Duodenal mucosa (tissue), 2 donors: ENCODE measurements around the gene RAMP3.

Experiments
- H3K27ac ChIP-seq: one replicate; pipeline ENCODE4 v1.7.0; 2013; ENCODE audit warnings: low read depth, low read length
- H3K27me3 ChIP-seq, 2 donors: one replicate each; pipeline ENCODE4 v1.7.0; 2013; ENCODE audit warnings: low read length in 2 of 2, control low read depth in 1 of 2; ENCODE audit not compliant: insufficient read depth in 2 of 2, control insufficient read depth in 1 of 2
- H3K36me3 ChIP-seq, 2 donors: one replicate each; pipeline ENCODE4 v1.7.0; 2013; ENCODE audit warnings: low read length in 2 of 2, control low read depth in 1 of 2; ENCODE audit not compliant: insufficient read depth in 2 of 2, control insufficient read depth in 1 of 2
- H3K4me1 ChIP-seq, 2 donors: one replicate each; pipeline ENCODE4 v1.7.0; 2013; ENCODE audit warnings: low read length in 2 of 2, control low read depth in 1 of 2; ENCODE audit not compliant: insufficient read depth in 2 of 2, control insufficient read depth in 1 of 2
- H3K4me3 ChIP-seq, 2 donors: one replicate each; pipeline ENCODE4 v1.7.0; 2013; ENCODE audit warnings: low read length in 2 of 2, low read depth in 1 of 2
- H3K9ac ChIP-seq, 2 donors: one replicate each; pipeline ENCODE4 v1.7.0; 2013; ENCODE audit warnings: low read length in 2 of 2, low read depth in 1 of 2
- H3K9me3 ChIP-seq, 2 donors: one replicate each; pipeline ENCODE4 v1.7.0; 2013; ENCODE audit warnings: low read length in 2 of 2, control low read depth in 1 of 2; ENCODE audit not compliant: control insufficient read depth in 1 of 2

RAMP3 gene

GRCh38 chr7:45225948-45226335 is 68.4 kb downstream of the RAMP3 start:
- Histone ChIP-seq H3K9ac (no peak overlapping the region), H3K9me3 (no peaks in the 10 kb centered on the region)

DNA sequence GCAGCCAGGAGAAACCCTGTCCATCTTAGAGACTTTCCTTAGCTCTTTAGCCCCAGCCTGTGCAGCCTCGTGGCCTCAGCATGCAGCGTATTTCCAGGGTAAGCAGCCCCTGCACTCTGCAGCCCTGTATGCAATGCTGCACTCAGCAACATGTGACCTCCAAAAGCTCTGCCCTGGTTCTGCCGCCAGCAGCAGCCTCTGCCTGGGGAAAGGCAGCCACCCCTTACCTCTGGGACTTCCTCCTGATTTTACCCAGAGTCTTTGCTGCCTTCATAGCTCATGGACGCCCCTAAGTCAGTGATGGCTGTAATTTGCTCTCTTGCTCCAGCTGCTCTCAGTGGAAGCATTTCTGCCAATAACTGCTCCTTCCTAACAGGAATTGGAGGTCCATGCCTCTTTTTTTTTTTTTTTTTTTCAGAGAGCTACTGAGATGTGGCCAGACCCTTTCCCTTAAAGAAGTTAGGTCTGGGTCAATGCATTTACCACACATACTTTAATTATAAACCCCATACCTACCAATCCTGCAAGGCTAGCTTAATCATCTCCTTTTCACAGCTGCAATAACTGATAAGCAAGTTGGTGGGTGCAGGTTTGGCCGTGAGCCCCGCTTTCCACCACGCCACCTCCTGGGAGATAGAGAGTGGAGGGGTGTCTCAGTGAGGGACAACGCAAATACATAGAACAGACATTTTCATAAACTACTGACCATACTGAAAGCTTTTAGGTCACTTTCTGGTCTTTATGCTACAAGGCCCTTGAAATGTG is 71.7 kb downstream of the RAMP3 start:
- no peak overlapping the region for H3K4me3 ChIP-seq
- H3K4me1 ChIP-seq: no peaks in the 10 kb centered on the region
- peaks cover 4 to 6% of the 10 kb centered on the region in 2 donors for H3K27me3 ChIP-seq
- no peak overlapping the region for H3K9ac ChIP-seq
- H3K36me3 ChIP-seq: no peaks in the 10 kb centered on the region
- H3K9me3 ChIP-seq: no peaks in the 10 kb centered on the region
- no peak overlapping the region for H3K27ac ChIP-seq

More at GRCh38 chr7:45225948-45226335, 68.4 kb downstream of the RAMP3 start:
- no peak overlapping the region for H3K27ac ChIP-seq
- H3K36me3 ChIP-seq: no peaks in the 10 kb centered on the region
- H3K4me3 ChIP-seq: no peak overlapping the region
- peaks cover 0 to 4% of the 10 kb centered on the region in 2 donors for H3K27me3 ChIP-seq
- no peaks in the 10 kb centered on the region for H3K4me1 ChIP-seq

DNA sequence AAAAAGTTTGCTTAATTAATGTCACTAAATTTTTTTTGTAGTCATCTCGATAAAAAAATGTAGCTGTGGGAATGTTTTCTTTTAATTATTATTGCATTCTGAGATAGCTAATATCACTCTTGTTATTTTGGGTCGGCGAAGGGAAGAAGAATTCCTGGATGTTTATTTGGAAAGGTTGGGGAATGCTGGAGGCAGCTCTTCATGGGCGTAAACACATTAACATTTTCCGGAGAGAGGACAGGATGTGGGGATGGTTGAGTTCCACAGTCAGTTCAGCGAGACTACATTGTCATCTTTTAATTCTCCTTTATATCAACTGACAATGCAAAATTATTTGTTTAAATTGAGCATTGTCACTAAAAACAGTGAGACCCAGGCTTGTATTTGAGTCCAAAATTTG is 72.5 kb downstream of the RAMP3 start:
- peaks cover 4 to 6% of the 10 kb centered on the region in 2 donors for H3K27me3 ChIP-seq
- no peak overlapping the region for H3K4me3 ChIP-seq
- H3K27ac ChIP-seq: no peak overlapping the region
- no peaks in the 10 kb centered on the region for H3K9me3 ChIP-seq
- H3K36me3 ChIP-seq: no peaks in the 10 kb centered on the region
- no peaks in the 10 kb centered on the region for H3K4me1 ChIP-seq
- no peak overlapping the region for H3K9ac ChIP-seq

DNA sequence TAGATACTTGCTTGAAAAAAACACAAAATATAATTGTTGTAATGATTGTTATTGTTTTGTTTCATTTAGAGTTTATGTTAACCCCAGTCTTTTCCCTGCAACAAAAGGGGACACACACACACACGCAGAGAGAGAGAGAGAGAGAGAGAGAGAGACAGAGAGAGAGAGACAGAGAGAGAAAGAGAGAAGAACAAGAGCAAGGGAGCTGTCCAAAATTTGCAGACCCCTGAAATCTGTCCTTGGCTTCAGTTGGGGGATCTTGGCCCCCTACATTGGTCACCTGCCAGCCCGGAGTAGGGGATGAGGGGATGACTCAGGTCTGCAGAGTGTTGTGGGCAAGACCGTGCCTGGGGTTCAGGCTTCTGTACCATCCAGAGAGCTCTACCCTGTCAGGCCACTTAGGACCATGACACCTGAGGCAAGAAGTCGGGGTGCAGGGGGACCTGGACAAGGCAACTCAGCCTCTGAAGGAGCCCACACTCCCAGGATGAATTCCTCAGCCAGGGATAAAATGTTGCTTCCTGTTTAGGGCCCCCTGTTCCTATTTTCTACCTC is 73.1 kb downstream of the RAMP3 start:
- Histone ChIP-seq H3K4me3 (no peak overlapping the region), H3K27ac (no peak overlapping the region)

DNA sequence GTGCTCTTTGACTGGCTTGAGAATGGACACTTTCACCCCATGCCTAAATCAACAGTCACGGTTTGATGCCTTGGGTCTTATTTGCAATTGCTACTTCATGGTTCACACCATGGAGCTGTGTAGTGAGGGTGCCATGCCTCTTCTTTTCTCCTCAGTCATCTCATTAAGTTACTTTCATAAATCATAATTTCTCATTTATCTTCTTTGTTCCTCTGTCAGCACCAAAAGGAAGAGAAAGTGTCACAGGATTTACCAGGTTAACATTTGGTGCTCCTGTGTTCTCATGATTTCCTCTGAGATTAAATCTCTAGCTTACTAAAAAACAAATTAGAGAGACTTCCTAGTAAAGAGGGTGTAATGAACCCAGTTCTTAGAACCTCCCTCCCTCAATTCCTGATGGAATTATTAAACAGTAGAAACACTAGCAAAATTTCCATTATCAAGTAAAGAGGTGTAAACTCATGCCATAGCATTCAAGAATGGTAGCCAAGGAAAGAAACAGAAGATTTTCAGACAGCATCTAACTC is 75.7 kb downstream of the RAMP3 start:
- no peaks in the 10 kb centered on the region for H3K4me1 ChIP-seq
- no peaks in the 10 kb centered on the region for H3K9me3 ChIP-seq
- no peak overlapping the region for H3K27ac ChIP-seq
- peaks cover 4 to 6% of the 10 kb centered on the region in 2 donors for H3K27me3 ChIP-seq
- H3K9ac ChIP-seq: no peak overlapping the region
- no peak overlapping the region for H3K4me3 ChIP-seq
- H3K36me3 ChIP-seq: no peaks in the 10 kb centered on the region

More for the DNA sequence above, 73.1 kb downstream of the RAMP3 start:
- H3K4me1 ChIP-seq: no peaks in the 10 kb centered on the region
- no peaks in the 10 kb centered on the region for H3K9me3 ChIP-seq
- no peaks in the 10 kb centered on the region for H3K36me3 ChIP-seq
- peaks cover under 1 to 6% of the 10 kb centered on the region in 2 donors for H3K27me3 ChIP-seq
- H3K9ac ChIP-seq: no peak overlapping the region
